Loucy (cell line): ENCODE data around the gene GTF3C4.

ENCODE experiments used
- EZH2phosphoT487 ChIP-seq: fragments of 200-600 bp; IDR thresholded peaks from 2 replicates; pipeline ENCODE4 v1.6.1; 2018; ENCODE audit warnings: antibody characterized with exemption, mild to moderate bottlenecking, moderate library complexity, borderline replicate concordance
- TF ChIP-seq, protein P1 (sequence below): fragments of 200-600 bp; sonication (generic); conservative IDR thresholded peaks from 2 replicates; pipeline ENCODE4 v1.5.1; 2014; ENCODE audit warnings: mild to moderate bottlenecking, antibody characterized with exemption, low read length

DNA sequence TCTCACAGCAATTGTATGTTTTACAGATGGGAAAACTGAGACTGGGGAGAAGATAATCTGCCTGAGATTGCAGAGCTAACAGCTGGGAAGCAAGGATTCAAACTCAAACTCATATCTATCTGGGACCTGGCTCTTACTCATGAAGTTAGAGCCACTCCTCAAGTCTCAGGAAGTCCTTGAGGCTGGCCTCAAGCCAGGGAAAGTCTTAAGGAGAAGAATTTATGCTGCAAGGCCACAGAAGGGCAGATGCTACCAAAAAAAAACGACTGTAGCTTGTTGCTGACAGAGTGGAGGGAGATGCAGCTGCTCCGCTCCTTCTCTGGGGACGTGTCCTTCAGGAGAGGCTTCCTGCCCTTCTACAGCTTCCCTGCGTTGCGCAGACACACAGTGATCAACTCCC lies 48.1 kb upstream of the GTF3C4 start:
- TF ChIP-seq, protein P1, sequence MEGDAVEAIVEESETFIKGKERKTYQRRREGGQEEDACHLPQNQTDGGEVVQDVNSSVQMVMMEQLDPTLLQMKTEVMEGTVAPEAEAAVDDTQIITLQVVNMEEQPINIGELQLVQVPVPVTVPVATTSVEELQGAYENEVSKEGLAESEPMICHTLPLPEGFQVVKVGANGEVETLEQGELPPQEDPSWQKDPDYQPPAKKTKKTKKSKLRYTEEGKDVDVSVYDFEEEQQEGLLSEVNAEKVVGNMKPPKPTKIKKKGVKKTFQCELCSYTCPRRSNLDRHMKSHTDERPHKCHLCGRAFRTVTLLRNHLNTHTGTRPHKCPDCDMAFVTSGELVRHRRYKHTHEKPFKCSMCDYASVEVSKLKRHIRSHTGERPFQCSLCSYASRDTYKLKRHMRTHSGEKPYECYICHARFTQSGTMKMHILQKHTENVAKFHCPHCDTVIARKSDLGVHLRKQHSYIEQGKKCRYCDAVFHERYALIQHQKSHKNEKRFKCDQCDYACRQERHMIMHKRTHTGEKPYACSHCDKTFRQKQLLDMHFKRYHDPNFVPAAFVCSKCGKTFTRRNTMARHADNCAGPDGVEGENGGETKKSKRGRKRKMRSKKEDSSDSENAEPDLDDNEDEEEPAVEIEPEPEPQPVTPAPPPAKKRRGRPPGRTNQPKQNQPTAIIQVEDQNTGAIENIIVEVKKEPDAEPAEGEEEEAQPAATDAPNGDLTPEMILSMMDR: no peak
- TF ChIP-seq EZH2phosphoT487: no peak
